MM.1S (cell line): ENCODE measurements around the gene BTBD9.

ENCODE experiments used
- DNase-seq: peaks from one replicate; pipeline ENCODE4 v3.0.0-alpha.2; 2015
- H2AFZ ChIP-seq: fragments of 300-600 bp; sonication (generic); 2 replicates; pipeline ENCODE4 v1.6.0; 2016; ENCODE audit warnings: antibody characterized with exemption, low read length
- H3F3A ChIP-seq: fragments of 300-600 bp; sonication (generic); 2 replicates; pipeline ENCODE4 v1.6.1; 2016; ENCODE audit warnings: mild to moderate bottlenecking, antibody characterized with exemption, low read length, moderate library complexity, mixed read lengths; ENCODE audit not compliant: insufficient read depth
- H3K27ac ChIP-seq: fragments of 300-600 bp; sonication (generic); 2 replicates; pipeline ENCODE4 v1.5.1; 2016; ENCODE audit warnings: mild to moderate bottlenecking, low read length
- H3K27me3 ChIP-seq: fragments of 300-600 bp; sonication (generic); replicated peaks from 2 replicates; pipeline ENCODE4 v1.6.0; 2016; ENCODE audit warnings: low read length; ENCODE audit not compliant: insufficient read depth
- H3K36me3 ChIP-seq: fragments of 300-600 bp; sonication (generic); replicated peaks from 2 replicates; pipeline ENCODE4 v1.6.1; 2016; ENCODE audit warnings: mild to moderate bottlenecking, low read length, mixed read lengths; ENCODE audit not compliant: insufficient read depth
- H3K4me1 ChIP-seq: fragments of 300-600 bp; sonication (generic); 2 replicates; pipeline ENCODE4 v1.6.1; 2016; ENCODE audit warnings: low read length, mixed read lengths
- H3K4me2 ChIP-seq: fragments of 300-600 bp; sonication (generic); 2 replicates; pipeline ENCODE4 v1.6.0; 2016; ENCODE audit warnings: low read depth, low read length
- H3K4me3 ChIP-seq: fragments of 300-600 bp; sonication (generic); 2 replicates; pipeline ENCODE4 v1.5.1; 2016; ENCODE audit warnings: low read length, mixed read lengths
- H3K79me2 ChIP-seq: fragments of 300-600 bp; sonication (generic); 2 replicates; pipeline ENCODE4 v1.6.1; 2016; ENCODE audit warnings: mixed run types, low read length, mixed read lengths
- H3K9ac ChIP-seq: fragments of 300-600 bp; sonication (generic); 2 replicates; pipeline ENCODE4 v1.6.1; 2016; ENCODE audit warnings: low read length, mixed read lengths
- H3K9me2 ChIP-seq: fragments of 300-600 bp; sonication (generic); replicated peaks from 2 replicates; pipeline ENCODE4 v1.6.1; 2016; ENCODE audit warnings: mild to moderate bottlenecking, low read length, mixed read lengths; ENCODE audit not compliant: insufficient read depth
- H3K9me3 ChIP-seq: fragments of 300-600 bp; sonication (generic); replicated peaks from 2 replicates; pipeline ENCODE4 v1.6.1; 2016; ENCODE audit warnings: mild to moderate bottlenecking, low read length, mixed read lengths; ENCODE audit not compliant: insufficient read depth
- H4K20me1 ChIP-seq: fragments of 300-600 bp; sonication (generic); 2 replicates; pipeline ENCODE4 v1.6.1; 2016; ENCODE audit warnings: mild to moderate bottlenecking, low read length, moderate library complexity, mixed read lengths; ENCODE audit not compliant: insufficient read depth
- CTCF ChIP-seq: fragments of 300-600 bp; sonication (generic); IDR thresholded peaks from 2 replicates; pipeline ENCODE4 v1.5.1; 2016; ENCODE audit warnings: antibody characterized with exemption, low read length, mixed read lengths
- EZH2 ChIP-seq: fragments of 300-600 bp; sonication (generic); optimal IDR thresholded peaks from 2 replicates; pipeline ENCODE3; 2017; ENCODE audit warnings: low read depth, mild to moderate bottlenecking, antibody characterized with exemption, low read length, mixed read lengths
- EZH2phosphoT487 ChIP-seq: fragments of 300-600 bp; sonication (generic); IDR thresholded peaks from 2 replicates; pipeline ENCODE4 v1.6.1; 2018; ENCODE audit warnings: antibody characterized with exemption, low read length

Gene BTBD9

GRCh38 chr6:38636027-38636426 is 3.7 kb downstream of the BTBD9 start:
- Histone ChIP-seq H3K9me3 (no peaks in the 10 kb centered on the region), H3K9ac (no peak overlapping the region), H3K4me1 (no peaks in the 10 kb centered on the region), H3K9me2 (no peaks in the 10 kb centered on the region), H3K27me3 (no peaks in the 10 kb centered on the region), H3F3A (peaks cover 3% of the 10 kb centered on the region; the same call in 1 of the 2 replicates), H3K79me2 (no peaks in the 10 kb centered on the region), H3K4me3 (no peak overlapping the region), H3K27ac (no peak overlapping the region), H3K4me2 (no peak overlapping the region), H2AFZ (no peak overlapping the region), H4K20me1 (no peaks in the 10 kb centered on the region), H3K36me3 (no peaks in the 10 kb centered on the region)
- no peak for TF ChIP-seq EZH2phosphoT487
- TF ChIP-seq CTCF = no peak
- TF ChIP-seq EZH2 = no peak
- DNase-seq = no peak

GRCh38 chr6:38634518-38634917 is 5.2 kb downstream of the BTBD9 start:
- Histone ChIP-seq H3F3A (no peaks in the 10 kb centered on the region; the same call in 1 of the 2 replicates), H3K9me3 (no peaks in the 10 kb centered on the region), H3K79me2 (no peaks in the 10 kb centered on the region), H3K27me3 (no peaks in the 10 kb centered on the region), H3K9me2 (no peaks in the 10 kb centered on the region), H3K4me3 (no peak overlapping the region), H4K20me1 (no peaks in the 10 kb centered on the region), H3K9ac (no peak overlapping the region), H3K36me3 (no peaks in the 10 kb centered on the region), H3K27ac (no peak overlapping the region), H3K4me2 (no peak overlapping the region), H2AFZ (no peak overlapping the region), H3K4me1 (no peaks in the 10 kb centered on the region)
- DNase-seq = no peak
- TF ChIP-seq EZH2 (no peak), CTCF (no peak), EZH2phosphoT487 (no peak)

- Histone ChIP-seq H4K20me1 (no peaks in the 10 kb centered on the region), H3K4me3 (no peak overlapping the region), H3K4me2 (no peak overlapping the region), H2AFZ (no peak overlapping the region), H3K27me3 (no peaks in the 10 kb centered on the region), H3K9me3 (no peaks in the 10 kb centered on the region), H3F3A (no peaks in the 10 kb centered on the region), H3K79me2 (no peaks in the 10 kb centered on the region), H3K9ac (no peak overlapping the region), H3K36me3 (no peaks in the 10 kb centered on the region), H3K9me2 (no peaks in the 10 kb centered on the region), H3K27ac (no peak overlapping the region), H3K4me1 (no peaks in the 10 kb centered on the region)
- TF ChIP-seq EZH2phosphoT487 (no peak), EZH2 (no peak), CTCF (no peak)
- no peak for DNase-seq
Observed at GRCh38 chr6:38632490-38632889, 7.2 kb downstream of the BTBD9 start.
